Measurements from ENCODE around the gene AMFR.

DNA sequence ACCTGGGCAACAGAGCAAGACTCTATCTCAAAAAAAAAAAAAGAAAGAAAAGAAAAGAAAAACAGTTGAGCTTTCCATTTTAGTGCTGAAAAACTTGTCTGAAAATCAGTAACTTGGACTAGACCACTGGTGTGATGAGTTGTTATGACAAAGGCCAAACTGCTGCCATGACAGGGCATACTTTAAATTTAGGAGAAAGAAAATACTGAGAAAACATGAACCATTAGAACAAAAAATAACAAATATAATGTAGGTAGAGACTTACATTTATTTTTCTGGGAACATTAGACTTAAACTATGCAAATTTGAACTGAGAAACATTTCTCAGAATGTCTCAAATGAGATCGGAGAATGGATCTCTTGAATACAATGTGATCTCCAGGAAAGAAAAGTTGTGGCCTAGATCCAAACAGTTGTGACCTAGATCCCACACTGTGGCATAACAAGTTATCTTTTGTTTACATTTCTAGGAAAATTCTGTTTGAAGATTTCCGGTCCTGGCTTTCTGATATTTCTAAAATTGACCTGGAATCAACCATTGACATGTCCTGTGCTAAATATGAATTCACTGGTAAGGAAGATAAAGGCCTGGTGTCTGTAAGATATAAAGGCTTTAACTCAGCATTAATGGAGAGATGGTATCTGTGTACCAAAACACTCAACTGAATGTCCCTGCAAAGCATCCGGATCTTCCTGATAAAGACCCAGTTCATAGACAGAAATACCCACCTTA is 36.9 kb upstream of the AMFR start:
- TF ChIP-seq TAF1 (IDR thresholded peaks at IDR 0.05; ENCODE audit: borderline replicate concordance, low read depth, low read length) (no peak), POLR2AphosphoS5 (IDR thresholded peaks at IDR 0.05; ENCODE audit: low read depth, low read length) (no peak), POLR2A (IDR thresholded peaks at IDR 0.05; ENCODE audit: low read depth, low read length) (no peak)

Measured in GM12892 (cell line).